Loucy (cell line): ENCODE data around the gene SLC43A1.

Experiments
- EZH2phosphoT487 ChIP-seq: fragments of 200-600 bp; IDR thresholded peaks from 2 replicates; pipeline ENCODE4 v1.6.1; 2018; ENCODE audit warnings: antibody characterized with exemption, mild to moderate bottlenecking, moderate library complexity, borderline replicate concordance
- TF ChIP-seq, protein P1 (sequence below): fragments of 200-600 bp; sonication (generic); conservative IDR thresholded peaks from 2 replicates; pipeline ENCODE4 v1.5.1; 2014; ENCODE audit warnings: mild to moderate bottlenecking, antibody characterized with exemption, low read length

DNA sequence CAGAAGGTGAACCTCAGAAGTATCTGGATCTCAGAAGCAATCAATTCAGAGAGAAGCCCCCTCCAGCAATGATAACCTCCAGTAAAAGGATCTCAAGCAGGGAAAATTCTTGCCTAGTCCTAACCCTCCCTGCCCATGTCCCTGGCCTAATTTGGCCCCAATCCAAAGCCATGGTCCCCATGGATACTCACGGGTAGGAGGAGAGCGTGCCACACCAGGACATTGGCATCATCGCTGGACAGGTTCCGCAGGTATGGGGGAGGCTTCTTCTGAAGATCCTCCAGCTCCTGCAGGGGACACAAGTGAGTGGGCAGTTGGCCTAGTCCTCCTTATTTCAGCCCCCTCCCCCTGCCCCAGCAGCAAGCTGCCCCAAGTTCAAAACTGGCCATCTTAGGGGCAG is 44.6 kb upstream of the SLC43A1 start:
- TF ChIP-seq, protein P1, sequence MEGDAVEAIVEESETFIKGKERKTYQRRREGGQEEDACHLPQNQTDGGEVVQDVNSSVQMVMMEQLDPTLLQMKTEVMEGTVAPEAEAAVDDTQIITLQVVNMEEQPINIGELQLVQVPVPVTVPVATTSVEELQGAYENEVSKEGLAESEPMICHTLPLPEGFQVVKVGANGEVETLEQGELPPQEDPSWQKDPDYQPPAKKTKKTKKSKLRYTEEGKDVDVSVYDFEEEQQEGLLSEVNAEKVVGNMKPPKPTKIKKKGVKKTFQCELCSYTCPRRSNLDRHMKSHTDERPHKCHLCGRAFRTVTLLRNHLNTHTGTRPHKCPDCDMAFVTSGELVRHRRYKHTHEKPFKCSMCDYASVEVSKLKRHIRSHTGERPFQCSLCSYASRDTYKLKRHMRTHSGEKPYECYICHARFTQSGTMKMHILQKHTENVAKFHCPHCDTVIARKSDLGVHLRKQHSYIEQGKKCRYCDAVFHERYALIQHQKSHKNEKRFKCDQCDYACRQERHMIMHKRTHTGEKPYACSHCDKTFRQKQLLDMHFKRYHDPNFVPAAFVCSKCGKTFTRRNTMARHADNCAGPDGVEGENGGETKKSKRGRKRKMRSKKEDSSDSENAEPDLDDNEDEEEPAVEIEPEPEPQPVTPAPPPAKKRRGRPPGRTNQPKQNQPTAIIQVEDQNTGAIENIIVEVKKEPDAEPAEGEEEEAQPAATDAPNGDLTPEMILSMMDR: no peak
- no peak for TF ChIP-seq EZH2phosphoT487
